Testis (tissue), 2 donors: ENCODE results near the gene ATF3.

Experiments
- CTCF ChIP-seq, 3 experiments: fragments of 450-650 bp in 2 of 3; fragments of 200-600 bp in 1 of 3; sonication (generic) in 1 of 3; IDR thresholded peaks; one replicate each; pipeline ENCODE4 v1.5.1; 2016 to 2019; ENCODE audit warnings: antibody characterized with exemption in 3 of 3, mild to moderate bottlenecking in 2 of 3, moderate library complexity in 1 of 3
- POLR2A ChIP-seq: fragments of 450-650 bp; IDR thresholded peaks from one replicate; pipeline ENCODE4 v1.6.1; 2017; ENCODE audit warnings: antibody characterized with exemption, mild to moderate bottlenecking, moderate library complexity

DNA sequence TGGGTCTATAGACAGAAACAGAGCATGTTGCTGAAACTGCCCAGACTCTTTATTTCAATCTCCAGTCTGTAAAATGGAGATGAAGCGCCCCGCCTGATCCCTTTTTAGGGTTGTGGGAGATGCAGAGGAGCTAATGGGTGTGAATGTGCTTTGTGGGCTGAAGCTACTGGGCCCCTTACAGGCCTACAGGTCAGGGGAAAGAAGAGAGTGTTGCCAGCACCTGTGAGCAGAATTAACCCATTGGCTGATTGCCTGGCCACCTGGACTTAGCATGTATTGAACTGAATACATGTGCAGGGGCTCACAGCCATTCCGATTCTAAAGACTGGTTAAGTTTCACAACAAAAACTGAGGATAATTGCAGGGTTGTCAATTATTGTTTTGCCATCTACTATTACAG, 13.9 kb upstream of the ATF3 start:
- TF ChIP-seq CTCF (IDR thresholded peaks at IDR 0.05), result no peak
- no peak for TF ChIP-seq POLR2A
